HepG2 (cell line): Measurements from ENCODE around the gene PLXNA4. TPM values are rescaled to one million over a fixed set of nuclear protein-coding genes. Genes with fewer than 3 reads are reported as not detected.

Experiments used
- ATAC-seq: fragments of 200-7000 bp; cut with Tn5 transposase; 3 replicates; pipeline ENCODE4 v1.9.1; 2020; ENCODE audit warnings: mild to moderate bottlenecking, moderate library complexity
- BruUV-seq: library from RNA; stranded (reverse); fragments of 400-500 nt; replicated peaks from 2 replicates; lab custom pipeline; 2021; lab: Mats Ljungman, UMichigan
- CTCF ChIA-PET: fragments of 300-600 bp; formaldehyde crosslinking; extraction: SDS; loops from one replicate; lab custom pipeline; 2021; ENCODE audit warnings: low total read pairs, inconsistent platforms, low intra/inter-chr PET ratio; lab: Yijun Ruan, JAX
- POLR2A ChIA-PET: fragments of 350-600 bp; sonication (Branson Sonifier 250); formaldehyde crosslinking; loops from one replicate; lab custom pipeline; 2020; ENCODE audit warnings: antibody characterized with exemption, inconsistent platforms; lab: Yijun Ruan, JAX
- DNase-seq: peaks from one replicate; pipeline ENCODE4 v3.0.0-alpha.2; 2015; ENCODE audit warnings: low spot score
- FAIRE-seq: peaks from 3 replicates; lab custom pipeline; 2011; peaks lifted over from hg19 to GRCh38; lab: Jason Lieb, UNC
- H2AFZ ChIP-seq: one replicate; pipeline ENCODE4 v1.6.1; 2011; ENCODE audit warnings: low read length, inconsistent platforms
- H3K27ac ChIP-seq: fragments of 300-600 bp; 3 replicates; pipeline ENCODE4 v1.8.0; 2011; ENCODE audit warnings: mixed run types, mild to moderate bottlenecking, mixed read lengths, low read length, inconsistent platforms; ENCODE audit not compliant: insufficient read depth; ENCODE audit errors: extremely low read length
- H3K27me3 ChIP-seq, 2 experiments: fragments of 200-600 bp in 1 of 2; 2 replicates in 1 of 2; 3 replicates in 1 of 2; pipeline versions ENCODE4 v1.6.0 to v1.8.0; 2011; ENCODE audit warnings: low read length in 2 of 2, mild to moderate bottlenecking in 2 of 2, moderate library complexity in 2 of 2, inconsistent platforms in 1 of 2; ENCODE audit not compliant: insufficient read depth in 2 of 2, control insufficient read depth in 1 of 2
- H3K36me3 ChIP-seq, 2 experiments: fragments of 200-600 bp in 1 of 2; replicated peaks in 1 of 2; 2 replicates in 1 of 2; 3 replicates in 1 of 2; pipeline versions ENCODE4 v1.5.1 to v1.8.0; 2011; ENCODE audit warnings: low read length in 2 of 2, inconsistent platforms in 1 of 2; ENCODE audit not compliant: insufficient read depth in 2 of 2, control insufficient read depth in 1 of 2
- H3K4me1 ChIP-seq: 2 replicates; pipeline ENCODE4 v1.5.1; 2012; ENCODE audit warnings: low read length, inconsistent platforms; ENCODE audit not compliant: insufficient read depth
- H3K4me2 ChIP-seq: 2 replicates; pipeline ENCODE4 v1.6.0; 2011; ENCODE audit warnings: low read depth, low read length, inconsistent platforms
- H3K4me3 ChIP-seq, 3 experiments: fragments of 200-600 bp in 1 of 3; sonication (generic), shearing (Covaris generic) in 1 of 3; replicated peaks in 1 of 3; 2 replicates each; pipeline ENCODE4 v1.5.1; 2011 to 2016; ENCODE audit warnings: low read length in 3 of 3, inconsistent platforms in 2 of 3, low read depth in 2 of 3, mild to moderate bottlenecking in 2 of 3, control low read depth in 1 of 3, mixed read lengths in 1 of 3; ENCODE audit not compliant: insufficient read depth in 1 of 3
- H3K79me2 ChIP-seq: one replicate; pipeline ENCODE4 v1.6.1; 2011; ENCODE audit warnings: low read length, inconsistent platforms; ENCODE audit not compliant: insufficient read depth
- H3K9ac ChIP-seq: 2 replicates; pipeline ENCODE4 v1.6.0; 2011; ENCODE audit warnings: mild to moderate bottlenecking, low read depth, low read length, inconsistent platforms; ENCODE audit not compliant: insufficient read depth
- H3K9me3 ChIP-seq: 2 replicates; pipeline ENCODE4 v1.5.1; 2012; ENCODE audit warnings: mild to moderate bottlenecking, low read length
- H4K20me1 ChIP-seq: 2 replicates; pipeline ENCODE4 v1.6.0; 2011; ENCODE audit warnings: inconsistent platforms, mild to moderate bottlenecking, low read length, moderate library complexity; ENCODE audit not compliant: insufficient read depth
- GABPB1 ChIP-seq: IDR thresholded peaks from 2 replicates; pipeline ENCODE4 v1.6.1; 2016; ENCODE audit warnings: mild to moderate bottlenecking, missing genetic modification reagents, moderate library complexity, missing compliant biosample characterization
- MTA3 ChIP-seq: sonication (generic); formaldehyde crosslinking; IDR thresholded peaks from 2 replicates; pipeline ENCODE4 v1.4.0; 2020; ENCODE audit warnings: missing genetic modification reagents
- YEATS2 ChIP-seq: sonication (generic); formaldehyde crosslinking; IDR thresholded peaks from 2 replicates; pipeline ENCODE4 v1.4.0; 2020; ENCODE audit warnings: missing genetic modification reagents, borderline replicate concordance
- ZNF232 ChIP-seq: sonication (generic); formaldehyde crosslinking; IDR thresholded peaks from 2 replicates; pipeline ENCODE4 v1.4.0; 2020; ENCODE audit warnings: missing genetic modification reagents, borderline replicate concordance
- ZNF326 ChIP-seq: sonication (generic); formaldehyde crosslinking; IDR thresholded peaks from 2 replicates; pipeline ENCODE4 v1.4.0; 2020; ENCODE audit warnings: missing genetic modification reagents, borderline replicate concordance
- ZNF550 ChIP-seq: sonication (generic); formaldehyde crosslinking; IDR thresholded peaks from 2 replicates; pipeline ENCODE4 v1.4.0; 2020; ENCODE audit warnings: mild to moderate bottlenecking, missing genetic modification reagents, borderline replicate concordance
- WGBS: methylation state at CpG from one replicate; pipeline ENCODE4 v1.1.6; 2017; ENCODE audit warnings: low lambda C conversion rate; 5-methylcytosine and 5-hydroxymethylcytosine counted together
- in situ Hi-C: cut with HindIII; loops from 2 replicates; pipeline ENCODE4 v1.10.0; 2017; ENCODE audit warnings: low pct_unique_long_range_greater_than_20kb; ENCODE audit not compliant: extremely low pct_ligation_motif_present
- intact Hi-C: fragments of 100-400 bp; cut with micrococcal nuclease; formaldehyde crosslinking; loops from one replicate; pipeline ENCODE4 v1.10.0; 2022; ENCODE audit not compliant: unreplicated experiment
- polyA plus RNA-seq, 8 experiments: library from polyadenylated mRNA; depleted of rRNA in 3 of 8; stranded (reverse) in 7 of 8; unstranded in 1 of 8; fragments of >200 nt; fragmentation: Illumina TruSeq in 4 of 8; extraction: Trizol in 4 of 8; gene quantifications; 2 replicates each; pipeline versions ENCODE4 v1.2.1 to v1.2.3, GENCODE V29; 2011 to 2016; ENCODE audit warnings: low read depth in 4 of 8, missing spikeins in 1 of 8, mixed read lengths in 1 of 8; ENCODE audit not compliant: insufficient read depth in 1 of 8
- total RNA-seq, 5 experiments: library from RNA; depleted of rRNA; stranded (reverse); fragments of >200 nt; fragmentation: Illumina TruSeq; extraction: Trizol; gene quantifications; 2 replicates each; pipeline ENCODE4 v1.2.3, GENCODE V29; 2016; ENCODE audit warnings: low read depth in 1 of 5
- TF ChIP-seq, protein P1 (sequence below): sonication (generic); formaldehyde crosslinking; IDR thresholded peaks from 2 replicates; pipeline ENCODE4 v1.5.0; 2020; ENCODE audit warnings: mild to moderate bottlenecking, missing genetic modification reagents
- TF ChIP-seq, protein P2 (sequence below): sonication (generic); formaldehyde crosslinking; IDR thresholded peaks from 2 replicates; pipeline ENCODE4 v1.4.0; 2020; ENCODE audit warnings: missing genetic modification reagents
- TF ChIP-seq, protein P3 (sequence below): sonication (generic); formaldehyde crosslinking; IDR thresholded peaks from 2 replicates; pipeline ENCODE4 v1.9.0; 2021; ENCODE audit warnings: missing genetic modification reagents, mild to moderate bottlenecking, borderline replicate concordance

The PLXNA4 gene
- total and polyA plus RNA-seq, 2 of the 13 experiments (the other 11 are each of a cell fraction or from before 2014, with no cell fraction given): 0.01 to 0.04 TPM

DNA sequence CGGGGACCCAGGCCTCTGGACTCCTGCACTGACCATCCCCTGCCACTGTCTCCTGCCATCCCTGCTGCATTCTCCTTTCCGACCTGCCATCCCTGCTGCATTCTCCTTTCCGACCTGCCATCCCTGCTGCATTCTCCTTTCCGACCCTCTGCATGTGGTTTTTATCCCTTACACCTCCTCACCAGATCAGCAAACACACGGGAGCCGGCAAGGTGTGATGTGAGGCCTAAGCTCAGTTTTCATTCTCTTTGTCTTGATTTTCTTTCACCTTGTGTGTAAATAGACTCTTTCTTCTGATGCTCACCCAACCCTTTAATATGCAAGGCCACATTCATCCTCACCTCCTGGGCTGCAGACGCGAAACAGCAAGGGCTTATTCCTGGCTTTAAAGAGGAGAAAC, 11.4 kb downstream of the PLXNA4 start:
- H3K27ac ChIP-seq: no peak overlapping the region
- no peak overlapping the region for H3K4me2 ChIP-seq
- in situ Hi-C loops (no loop called here), intact Hi-C loops (no loop called here)
- H4K20me1 ChIP-seq: no peaks in the 10 kb centered on the region
- H3K9me3 ChIP-seq: no peaks in the 10 kb centered on the region
- peaks cover 0 to 26% of the 10 kb centered on the region in 2 experiments; a peak in 2 of 5 replicates for H3K27me3 ChIP-seq
- no peak for DNase-seq
- no peak for FAIRE-seq
- H3K36me3 ChIP-seq: no peaks in the 10 kb centered on the region
- no peak overlapping the region for H3K9ac ChIP-seq
- CTCF ChIA-PET: no interaction called here
- H3K4me3 ChIP-seq: no peak overlapping the region
- POLR2A ChIA-PET: no interaction called here
- no peak for ATAC-seq
- H3K4me1 ChIP-seq: no peaks in the 10 kb centered on the region
- BruUV-seq: no TSS peak
- TF ChIP-seq ZNF232 (no peak), MTA3 (no peak), YEATS2 (no peak), GABPB1 (CRISPR knock-in tag) (no peak), ZNF326 (CRISPR knock-in tag) (no peak), ZNF550 (CRISPR knock-in tag) (no peak)
- TF ChIP-seq, protein P1, sequence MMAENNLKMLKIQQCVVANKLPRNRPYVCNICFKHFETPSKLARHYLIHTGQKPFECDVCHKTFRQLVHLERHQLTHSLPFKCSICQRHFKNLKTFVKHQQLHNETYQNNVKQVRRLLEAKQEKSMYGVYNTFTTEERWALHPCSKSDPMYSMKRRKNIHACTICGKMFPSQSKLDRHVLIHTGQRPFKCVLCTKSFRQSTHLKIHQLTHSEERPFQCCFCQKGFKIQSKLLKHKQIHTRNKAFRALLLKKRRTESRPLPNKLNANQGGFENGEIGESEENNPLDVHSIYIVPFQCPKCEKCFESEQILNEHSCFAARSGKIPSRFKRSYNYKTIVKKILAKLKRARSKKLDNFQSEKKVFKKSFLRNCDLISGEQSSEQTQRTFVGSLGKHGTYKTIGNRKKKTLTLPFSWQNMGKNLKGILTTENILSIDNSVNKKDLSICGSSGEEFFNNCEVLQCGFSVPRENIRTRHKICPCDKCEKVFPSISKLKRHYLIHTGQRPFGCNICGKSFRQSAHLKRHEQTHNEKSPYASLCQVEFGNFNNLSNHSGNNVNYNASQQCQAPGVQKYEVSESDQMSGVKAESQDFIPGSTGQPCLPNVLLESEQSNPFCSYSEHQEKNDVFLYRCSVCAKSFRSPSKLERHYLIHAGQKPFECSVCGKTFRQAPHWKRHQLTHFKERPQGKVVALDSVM (CRISPR knock-in tag): no peak
- TF ChIP-seq, protein P2, sequence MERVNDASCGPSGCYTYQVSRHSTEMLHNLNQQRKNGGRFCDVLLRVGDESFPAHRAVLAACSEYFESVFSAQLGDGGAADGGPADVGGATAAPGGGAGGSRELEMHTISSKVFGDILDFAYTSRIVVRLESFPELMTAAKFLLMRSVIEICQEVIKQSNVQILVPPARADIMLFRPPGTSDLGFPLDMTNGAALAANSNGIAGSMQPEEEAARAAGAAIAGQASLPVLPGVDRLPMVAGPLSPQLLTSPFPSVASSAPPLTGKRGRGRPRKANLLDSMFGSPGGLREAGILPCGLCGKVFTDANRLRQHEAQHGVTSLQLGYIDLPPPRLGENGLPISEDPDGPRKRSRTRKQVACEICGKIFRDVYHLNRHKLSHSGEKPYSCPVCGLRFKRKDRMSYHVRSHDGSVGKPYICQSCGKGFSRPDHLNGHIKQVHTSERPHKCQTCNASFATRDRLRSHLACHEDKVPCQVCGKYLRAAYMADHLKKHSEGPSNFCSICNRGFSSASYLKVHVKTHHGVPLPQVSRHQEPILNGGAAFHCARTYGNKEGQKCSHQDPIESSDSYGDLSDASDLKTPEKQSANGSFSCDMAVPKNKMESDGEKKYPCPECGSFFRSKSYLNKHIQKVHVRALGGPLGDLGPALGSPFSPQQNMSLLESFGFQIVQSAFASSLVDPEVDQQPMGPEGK (CRISPR knock-in tag): no peak
- TF ChIP-seq, protein P3, sequence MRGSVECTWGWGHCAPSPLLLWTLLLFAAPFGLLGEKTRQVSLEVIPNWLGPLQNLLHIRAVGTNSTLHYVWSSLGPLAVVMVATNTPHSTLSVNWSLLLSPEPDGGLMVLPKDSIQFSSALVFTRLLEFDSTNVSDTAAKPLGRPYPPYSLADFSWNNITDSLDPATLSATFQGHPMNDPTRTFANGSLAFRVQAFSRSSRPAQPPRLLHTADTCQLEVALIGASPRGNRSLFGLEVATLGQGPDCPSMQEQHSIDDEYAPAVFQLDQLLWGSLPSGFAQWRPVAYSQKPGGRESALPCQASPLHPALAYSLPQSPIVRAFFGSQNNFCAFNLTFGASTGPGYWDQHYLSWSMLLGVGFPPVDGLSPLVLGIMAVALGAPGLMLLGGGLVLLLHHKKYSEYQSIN (CRISPR knock-in tag): no peak
- H3K79me2 ChIP-seq: no peaks in the 10 kb centered on the region
- 12% methylated on average over 8 of the region's 8 CpGs for WGBS
- H2AFZ ChIP-seq: no peak overlapping the region
